ENCODE results near the gene PEX5L.
A peak's percentile ranks its signal among the peaks of the same experiment; 100 is the strongest.
"Not testable (repeated sequence)": the region's sequence is repeated elsewhere in the genome, so short reads cannot be mapped to it uniquely, and the experiment has no call there.

PEX5L gene

DNA sequence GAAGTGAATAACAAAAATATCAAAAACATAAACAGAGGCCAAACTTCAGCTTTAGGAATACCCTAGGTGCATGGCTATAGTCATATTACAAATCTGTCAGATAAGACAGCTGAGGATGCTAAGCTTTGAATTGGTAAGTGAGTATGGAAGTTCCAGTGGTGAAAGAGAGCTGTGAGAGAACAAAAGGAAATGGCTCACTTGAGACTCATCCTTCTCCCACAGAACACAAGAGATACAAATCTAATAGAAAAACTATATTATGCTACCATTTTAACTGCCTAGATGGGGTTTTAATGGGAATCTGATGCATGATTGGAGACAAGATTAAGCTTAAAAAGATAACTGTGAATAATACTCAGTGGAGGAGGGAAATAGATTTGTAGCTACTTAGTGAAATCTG is 21.5 kb upstream of the PEX5L start:
- TF ChIP-seq, protein P1, sequence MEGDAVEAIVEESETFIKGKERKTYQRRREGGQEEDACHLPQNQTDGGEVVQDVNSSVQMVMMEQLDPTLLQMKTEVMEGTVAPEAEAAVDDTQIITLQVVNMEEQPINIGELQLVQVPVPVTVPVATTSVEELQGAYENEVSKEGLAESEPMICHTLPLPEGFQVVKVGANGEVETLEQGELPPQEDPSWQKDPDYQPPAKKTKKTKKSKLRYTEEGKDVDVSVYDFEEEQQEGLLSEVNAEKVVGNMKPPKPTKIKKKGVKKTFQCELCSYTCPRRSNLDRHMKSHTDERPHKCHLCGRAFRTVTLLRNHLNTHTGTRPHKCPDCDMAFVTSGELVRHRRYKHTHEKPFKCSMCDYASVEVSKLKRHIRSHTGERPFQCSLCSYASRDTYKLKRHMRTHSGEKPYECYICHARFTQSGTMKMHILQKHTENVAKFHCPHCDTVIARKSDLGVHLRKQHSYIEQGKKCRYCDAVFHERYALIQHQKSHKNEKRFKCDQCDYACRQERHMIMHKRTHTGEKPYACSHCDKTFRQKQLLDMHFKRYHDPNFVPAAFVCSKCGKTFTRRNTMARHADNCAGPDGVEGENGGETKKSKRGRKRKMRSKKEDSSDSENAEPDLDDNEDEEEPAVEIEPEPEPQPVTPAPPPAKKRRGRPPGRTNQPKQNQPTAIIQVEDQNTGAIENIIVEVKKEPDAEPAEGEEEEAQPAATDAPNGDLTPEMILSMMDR (IDR thresholded peaks at IDR 0.05; ENCODE audit: low read depth, low read length), result no peak
- no peak for TF ChIP-seq EZH2phosphoT487 (IDR thresholded peaks at IDR 0.05; ENCODE audit: low read depth)
- H3K4me1 ChIP-seq (ENCODE audit: low read length), result no peaks in the 10 kb centered on the region
- H3K4me2 ChIP-seq (ENCODE audit: low read length), result no peak overlapping the region
- H2AFZ ChIP-seq (ENCODE audit: low read depth, low read length), result no peak overlapping the region
- H3K27ac ChIP-seq (ENCODE audit: low read length), result no peak overlapping the region
- H3K9ac ChIP-seq (ENCODE audit: low read length), result no peak overlapping the region
- H3K9me3 ChIP-seq (ENCODE audit: insufficient read depth, low read length), result no peaks in the 10 kb centered on the region
- no peak overlapping the region for H3K4me3 ChIP-seq (ENCODE audit: low read length)
- no peaks in the 10 kb centered on the region for H3K36me3 ChIP-seq (replicated peaks; ENCODE audit: low read depth, low read length)
- H3K27me3 ChIP-seq (ENCODE audit: low read depth, low read length), result no peaks in the 10 kb centered on the region
- no peaks in the 10 kb centered on the region for H3K79me2 ChIP-seq (ENCODE audit: low read length)
- no peaks in the 10 kb centered on the region for H4K20me1 ChIP-seq (ENCODE audit: insufficient read depth, low read length)

DNA sequence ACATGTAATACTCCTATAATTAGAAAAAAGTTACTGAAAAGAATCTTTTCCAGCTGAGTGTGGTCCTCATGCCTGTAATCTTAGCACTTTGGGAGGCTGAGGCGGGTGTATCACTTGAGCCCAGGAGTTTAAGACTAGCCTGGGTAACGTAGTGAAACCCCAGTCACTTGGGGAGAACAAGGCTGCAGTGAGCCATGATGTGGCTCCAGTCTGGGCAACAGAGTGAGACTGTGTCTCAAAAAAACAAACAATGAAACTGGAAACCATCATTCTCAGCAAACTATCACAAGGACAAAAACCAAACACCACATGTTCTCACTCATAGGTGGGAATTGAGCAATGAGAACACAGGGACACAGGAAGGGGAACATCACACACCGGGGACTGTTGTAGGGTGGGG is 18.9 kb upstream of the PEX5L start:
- not testable (repeated sequence) for H3K4me1 ChIP-seq (ENCODE audit: low read length); H3K79me2 ChIP-seq (ENCODE audit: low read length); H4K20me1 ChIP-seq (ENCODE audit: insufficient read depth, low read length); H3K4me3 ChIP-seq (ENCODE audit: low read length); H2AFZ ChIP-seq (ENCODE audit: low read depth, low read length); H3K27me3 ChIP-seq (ENCODE audit: low read depth, low read length); H3K27ac ChIP-seq (ENCODE audit: low read length); H3K4me2 ChIP-seq (ENCODE audit: low read length); H3K36me3 ChIP-seq (replicated peaks; ENCODE audit: low read depth, low read length); H3K9me3 ChIP-seq (ENCODE audit: insufficient read depth, low read length); H3K9ac ChIP-seq (ENCODE audit: low read length)

DNA sequence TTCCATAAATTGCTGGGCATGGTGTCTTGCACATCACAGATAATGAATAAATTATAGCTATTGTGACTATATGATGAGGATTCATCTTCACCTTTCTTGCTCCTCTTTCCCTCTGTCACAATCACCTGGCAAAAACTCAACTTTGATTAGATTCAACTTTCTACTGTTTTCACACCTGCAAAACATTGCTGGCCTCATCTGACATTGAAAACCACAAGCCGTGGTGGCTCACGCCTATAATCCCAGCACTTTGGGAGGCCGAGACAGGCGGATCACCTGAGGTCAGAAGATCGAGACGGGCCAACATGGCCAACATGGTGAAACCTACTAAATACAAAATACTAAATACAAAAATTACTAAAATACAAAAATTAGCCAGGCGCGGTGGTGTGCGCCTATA is 12.7 kb upstream of the PEX5L start:
- H3K9ac ChIP-seq (ENCODE audit: low read length), result no peak overlapping the region
- H3K4me3 ChIP-seq (ENCODE audit: low read length), result no peak overlapping the region
- H3K4me1 ChIP-seq (ENCODE audit: low read length), result peaks cover 19% of the 10 kb centered on the region
- H3K9me3 ChIP-seq (ENCODE audit: insufficient read depth, low read length), result no peaks in the 10 kb centered on the region
- no peaks in the 10 kb centered on the region for H4K20me1 ChIP-seq (ENCODE audit: insufficient read depth, low read length)
- no peak overlapping the region for H3K27ac ChIP-seq (ENCODE audit: low read length)
- H3K36me3 ChIP-seq (replicated peaks; ENCODE audit: low read depth, low read length), result no peaks in the 10 kb centered on the region
- no peak overlapping the region for H3K4me2 ChIP-seq (ENCODE audit: low read length)
- no peak overlapping the region for H2AFZ ChIP-seq (ENCODE audit: low read depth, low read length)
- TF ChIP-seq, protein P1 (IDR thresholded peaks at IDR 0.05; ENCODE audit: low read depth, low read length), result no peak
- no peak for TF ChIP-seq EZH2phosphoT487 (IDR thresholded peaks at IDR 0.05; ENCODE audit: low read depth)
- no peaks in the 10 kb centered on the region for H3K27me3 ChIP-seq (ENCODE audit: low read depth, low read length)
- H3K79me2 ChIP-seq (ENCODE audit: low read length), result no peaks in the 10 kb centered on the region

DNA sequence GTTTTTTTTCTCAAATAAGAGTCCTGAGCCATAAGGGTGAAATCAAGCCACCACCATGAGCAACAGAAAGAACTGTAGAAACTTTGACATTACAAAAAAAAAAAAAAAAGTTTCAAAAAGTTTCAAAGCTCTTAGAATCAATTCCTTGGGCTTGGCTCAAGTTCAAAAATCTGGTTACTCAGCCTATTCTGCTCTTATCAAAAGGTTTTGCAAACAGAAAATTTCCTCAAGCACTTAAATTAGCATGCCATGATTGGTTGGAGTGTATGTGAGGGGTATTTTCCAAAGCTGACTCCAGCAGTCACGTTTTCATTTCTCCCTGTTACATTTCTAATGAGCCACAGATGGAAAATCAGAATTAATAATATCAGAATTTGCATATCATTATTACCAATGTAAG is 12.1 kb upstream of the PEX5L start:
- Histone ChIP-seq H3K79me2 (ENCODE audit: low read length) (no peaks in the 10 kb centered on the region), H4K20me1 (ENCODE audit: insufficient read depth, low read length) (no peaks in the 10 kb centered on the region), H3K4me2 (ENCODE audit: low read length) (peak overlapping the region; percentile 60), H3K27me3 (ENCODE audit: low read depth, low read length) (no peaks in the 10 kb centered on the region), H2AFZ (ENCODE audit: low read depth, low read length) (no peak overlapping the region), H3K9ac (ENCODE audit: low read length) (no peak overlapping the region), H3K4me3 (ENCODE audit: low read length) (no peak overlapping the region), H3K9me3 (ENCODE audit: insufficient read depth, low read length) (no peaks in the 10 kb centered on the region), H3K27ac (ENCODE audit: low read length) (no peak overlapping the region), H3K36me3 (replicated peaks; ENCODE audit: low read depth, low read length) (no peaks in the 10 kb centered on the region), H3K4me1 (ENCODE audit: low read length) (peaks cover 19% of the 10 kb centered on the region)
- TF ChIP-seq EZH2phosphoT487 (IDR thresholded peaks at IDR 0.05; ENCODE audit: low read depth), result no peak
- TF ChIP-seq, protein P1 (IDR thresholded peaks at IDR 0.05; ENCODE audit: low read depth, low read length), result no peak

DNA sequence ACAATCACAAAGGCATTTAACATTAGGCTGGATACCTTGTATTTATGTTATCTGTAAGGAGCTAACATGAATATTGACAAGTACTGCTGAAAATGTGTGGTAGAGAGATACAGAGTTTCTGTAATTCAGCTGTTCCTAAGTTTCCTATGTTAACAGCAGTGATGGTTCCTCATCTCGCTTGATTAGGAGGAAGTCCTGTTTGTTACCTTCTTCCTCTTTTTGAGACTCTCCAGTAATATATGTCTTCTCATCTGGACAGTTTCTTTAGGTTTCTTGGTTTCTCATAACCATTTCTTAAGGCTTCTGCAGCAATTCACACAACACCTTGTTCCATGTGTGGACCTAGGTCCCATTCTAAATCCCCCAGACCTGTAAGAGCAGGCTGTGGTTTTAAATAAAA is 11.4 kb upstream of the PEX5L start:
- Histone ChIP-seq H3K27me3 (ENCODE audit: low read depth, low read length) (no peaks in the 10 kb centered on the region), H3K4me3 (ENCODE audit: low read length) (peak overlapping the region; percentile 25; the same call in 1 of the 2 replicates), H3K36me3 (replicated peaks; ENCODE audit: low read depth, low read length) (no peaks in the 10 kb centered on the region), H3K4me2 (ENCODE audit: low read length) (peak overlapping the region; percentile 60), H4K20me1 (ENCODE audit: insufficient read depth, low read length) (no peaks in the 10 kb centered on the region), H3K27ac (ENCODE audit: low read length) (peak overlapping the region; percentile 65), H3K4me1 (ENCODE audit: low read length) (peaks cover 19% of the 10 kb centered on the region), H3K9me3 (ENCODE audit: insufficient read depth, low read length) (no peaks in the 10 kb centered on the region), H2AFZ (ENCODE audit: low read depth, low read length) (peak overlapping the region; percentile 20; the same call in 1 of the 2 replicates), H3K79me2 (ENCODE audit: low read length) (no peaks in the 10 kb centered on the region), H3K9ac (ENCODE audit: low read length) (no peak overlapping the region)
- TF ChIP-seq, protein P1 (IDR thresholded peaks at IDR 0.05; ENCODE audit: low read depth, low read length), result no peak
- no peak for TF ChIP-seq EZH2phosphoT487 (IDR thresholded peaks at IDR 0.05; ENCODE audit: low read depth)

All from OCI-LY3 (cell line).